ENCODE measurements around the gene MAP2K5. TPM values are rescaled to one million over a fixed set of nuclear protein-coding genes. Genes with fewer than 3 reads are reported as not detected.

MAP2K5 gene
- total RNA-seq, 1 experiment from 2014 or later, result 13.6 TPM

GRCh38 chr15:67528513-67528912 is 14.0 kb upstream of the MAP2K5 start:
- Mint-ChIP-seq H3K4me3 (no peak overlapping the region), H3K9me3 (no peaks in the 10 kb centered on the region), H3K4me1 (peaks cover 20% of the 10 kb centered on the region), H3K27me3 (ENCODE audit: low read depth) (no peaks in the 10 kb centered on the region), H3K27ac (no peak overlapping the region), H3K36me3 (no peaks in the 10 kb centered on the region)
- no peak for DNase-seq (ENCODE audit: low spot score)
- POLR2A ChIA-PET, result interaction anchor here (1.3 kb wide), 1 partner anchor 14 kb away, joined by 3 read pairs; the partner anchor contains the start of gene MAP2K5
- no peak for TF ChIP-seq ZNF423 (CRISPR knock-in tag; IDR thresholded peaks at IDR 0.05)
- CTCF ChIA-PET, result no interaction called here
- ATAC-seq, result no peak

- Mint-ChIP-seq H3K4me1 (peaks cover 14% of the 10 kb centered on the region), H3K36me3 (no peaks in the 10 kb centered on the region), H3K9me3 (no peaks in the 10 kb centered on the region), H3K4me3 (no peak overlapping the region), H3K27me3 (ENCODE audit: low read depth) (no peaks in the 10 kb centered on the region), H3K27ac (no peak overlapping the region)
- DNase-seq (ENCODE audit: low spot score) (no peak), ATAC-seq (no peak)
- TF ChIP-seq ZNF532 (CRISPR knock-in tag; IDR thresholded peaks at IDR 0.05; ENCODE audit: borderline replicate concordance) (no peak), NFE2L1 (CRISPR knock-in tag; IDR thresholded peaks at IDR 0.05) (no peak), FOXJ3 (CRISPR knock-in tag; IDR thresholded peaks at IDR 0.05; ENCODE audit: borderline replicate concordance) (no peak), CREB1 (CRISPR knock-in tag; IDR thresholded peaks at IDR 0.05) (no peak), ERG (CRISPR knock-in tag; IDR thresholded peaks at IDR 0.05) (no peak), SP1 (CRISPR knock-in tag; conservative IDR thresholded peaks at IDR 0.05) (no peak), JUN (CRISPR knock-in tag; IDR thresholded peaks at IDR 0.05) (no peak), USF2 (CRISPR knock-in tag; IDR thresholded peaks at IDR 0.05) (no peak), ZNF317 (CRISPR knock-in tag; IDR thresholded peaks at IDR 0.05; ENCODE audit: borderline replicate concordance, low read depth) (no peak), AFF4 (CRISPR knock-in tag; IDR thresholded peaks at IDR 0.05; ENCODE audit: borderline replicate concordance) (no peak), ETV6 (CRISPR knock-in tag; IDR thresholded peaks at IDR 0.05) (no peak), ZSCAN18 (CRISPR knock-in tag; IDR thresholded peaks at IDR 0.05) (no peak), TCF7 (CRISPR knock-in tag; IDR thresholded peaks at IDR 0.05; ENCODE audit: low read depth) (no peak)
- CTCF ChIA-PET, result no interaction called here
- POLR2A ChIA-PET, result no interaction called here
Measured at GRCh38 chr15:67531379-67531914, 11.1 kb upstream of the MAP2K5 start.

All from WTC11 (cell line).